Choroid plexus epithelial cell (primary cell): ENCODE results near the gene APOA1.
A peak's percentile ranks its signal among the peaks of the same experiment; 100 is the strongest.

ENCODE experiments used
- DNase-seq: peaks from one replicate; pipeline ENCODE4 v3.0.0-alpha.2; 2010; ENCODE audit warnings: low read depth
- H3K4me3 ChIP-seq: 2 replicates; pipeline ENCODE4 v1.5.1; 2011; ENCODE audit warnings: low read depth, mild to moderate bottlenecking, control low read depth, low read length, moderate library complexity
- TF ChIP-seq, protein P1 (sequence below): conservative IDR thresholded peaks from 2 replicates; pipeline ENCODE4 v1.5.1; 2011; ENCODE audit warnings: low read depth, mild to moderate bottlenecking, control low read depth, inconsistent platforms, low read length, moderate library complexity

Gene APOA1

GRCh38 chr11:116794851-116795250 is 42.6 kb downstream of the APOA1 start:
- TF ChIP-seq, protein P1, sequence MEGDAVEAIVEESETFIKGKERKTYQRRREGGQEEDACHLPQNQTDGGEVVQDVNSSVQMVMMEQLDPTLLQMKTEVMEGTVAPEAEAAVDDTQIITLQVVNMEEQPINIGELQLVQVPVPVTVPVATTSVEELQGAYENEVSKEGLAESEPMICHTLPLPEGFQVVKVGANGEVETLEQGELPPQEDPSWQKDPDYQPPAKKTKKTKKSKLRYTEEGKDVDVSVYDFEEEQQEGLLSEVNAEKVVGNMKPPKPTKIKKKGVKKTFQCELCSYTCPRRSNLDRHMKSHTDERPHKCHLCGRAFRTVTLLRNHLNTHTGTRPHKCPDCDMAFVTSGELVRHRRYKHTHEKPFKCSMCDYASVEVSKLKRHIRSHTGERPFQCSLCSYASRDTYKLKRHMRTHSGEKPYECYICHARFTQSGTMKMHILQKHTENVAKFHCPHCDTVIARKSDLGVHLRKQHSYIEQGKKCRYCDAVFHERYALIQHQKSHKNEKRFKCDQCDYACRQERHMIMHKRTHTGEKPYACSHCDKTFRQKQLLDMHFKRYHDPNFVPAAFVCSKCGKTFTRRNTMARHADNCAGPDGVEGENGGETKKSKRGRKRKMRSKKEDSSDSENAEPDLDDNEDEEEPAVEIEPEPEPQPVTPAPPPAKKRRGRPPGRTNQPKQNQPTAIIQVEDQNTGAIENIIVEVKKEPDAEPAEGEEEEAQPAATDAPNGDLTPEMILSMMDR = no peak
- H3K4me3 ChIP-seq = no peak overlapping the region
- no peak for DNase-seq

GRCh38 chr11:116793772-116794097 is 43.7 kb downstream of the APOA1 start:
- no peak overlapping the region for H3K4me3 ChIP-seq
- DNase-seq = peak; percentile 61
- TF ChIP-seq, protein P1 = no peak

- peak; percentile 20 for DNase-seq
- H3K4me3 ChIP-seq = no peak overlapping the region
- TF ChIP-seq, protein P1 = no peak
Observed at GRCh38 chr11:116792869-116793771, 44.3 kb downstream of the APOA1 start.

DNA sequence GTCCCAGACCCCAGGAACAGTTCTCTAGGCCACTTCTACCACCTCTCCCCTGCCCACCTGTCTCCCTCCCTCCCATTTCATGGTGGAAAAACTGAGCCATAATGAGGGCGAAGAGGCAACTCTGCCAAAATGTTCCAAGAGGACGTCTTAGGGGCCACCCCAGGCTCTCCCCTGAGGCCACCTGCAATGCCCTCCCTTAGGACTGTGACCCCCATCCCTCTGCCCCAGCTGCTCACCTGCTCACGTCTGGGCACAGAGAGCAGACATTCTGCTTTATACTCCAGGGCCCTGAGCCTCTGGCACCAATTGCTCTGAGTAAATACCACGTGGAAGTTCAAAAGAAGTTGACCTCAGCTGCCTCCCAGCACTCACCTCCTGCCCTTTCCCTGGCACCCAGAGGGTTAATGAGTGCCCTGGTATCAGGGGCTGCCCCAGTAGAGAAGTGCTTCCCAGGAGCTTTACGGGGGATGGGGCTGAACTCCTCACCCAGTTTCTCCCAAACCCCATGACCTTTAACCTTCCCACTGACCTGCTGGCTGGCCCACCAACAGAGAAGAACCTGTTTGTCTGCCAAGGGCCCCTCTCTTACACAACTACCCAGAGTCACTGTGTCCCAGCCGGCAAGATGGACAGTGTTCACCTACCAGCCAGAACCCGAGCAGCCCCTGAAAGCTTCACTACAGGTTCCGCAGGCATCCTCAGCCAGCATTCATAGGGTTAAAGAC is 45.1 kb downstream of the APOA1 start:
- no peak for DNase-seq
- H3K4me3 ChIP-seq = no peak overlapping the region
- TF ChIP-seq, protein P1 = no peak

DNA sequence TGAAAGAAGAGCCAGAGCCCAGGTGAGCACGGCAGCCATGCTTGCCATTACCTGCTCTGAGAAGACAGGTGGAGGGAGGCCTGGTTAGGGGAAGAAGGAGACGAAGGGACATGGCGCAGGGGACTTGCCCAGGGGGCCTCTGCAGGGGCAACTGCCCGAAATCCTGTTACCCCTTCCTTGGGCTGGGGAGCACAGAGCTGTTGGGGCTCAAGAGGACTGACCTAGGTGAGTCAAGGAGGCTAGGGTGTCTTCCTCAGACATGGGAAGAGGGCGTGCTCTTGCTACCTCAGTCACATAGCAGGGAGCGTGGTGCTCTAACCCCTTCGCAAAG is 45.6 kb downstream of the APOA1 start, which contains the start of gene APOA5:
Gene APOA5, minus strand, starts transcription at position 67 of the 331 bp plus-strand sequence. Its CDS starts 19 bp downstream, at position 48.
- no peak for DNase-seq
- H3K4me3 ChIP-seq = peak within 1 kb of the TSS; percentile 14

GRCh38 chr11:116791002-116791812 is 46.2 kb downstream of the APOA1 start:
- peak overlapping the region; percentile 14 for H3K4me3 ChIP-seq
- peak; percentile 71 for DNase-seq
- TF ChIP-seq, protein P1 = peak; percentile 94

More for the DNA sequence above, 45.6 kb downstream of the APOA1 start, which contains the start of gene APOA5:
- TF ChIP-seq, protein P1 = no peak
